H1 (cell line): ENCODE data around the gene MAFF. TPM values are rescaled to one million over a fixed set of nuclear protein-coding genes. Genes with fewer than 3 reads are reported as not detected.
A peak's percentile ranks its signal among the peaks of the same experiment; 100 is the strongest.

Experiments
- CTCF ChIA-PET: fragments of 300-600 bp; sonication (Branson Sonifier 250); formaldehyde crosslinking; loops from one replicate; lab custom pipeline; 2021; ENCODE audit not compliant: partially characterized antibody; lab: Charles Lee
- POLR2A ChIA-PET: fragments of 300-600 bp; sonication (Branson Sonifier 250); formaldehyde crosslinking; loops from one replicate; lab custom pipeline; 2021; ENCODE audit warnings: inconsistent platforms; ENCODE audit not compliant: partially characterized antibody; lab: Charles Lee
- DNase-seq, 2 experiments: peaks; one replicate each; pipeline versions ENCODE4 v3.0.0 to v3.0.0-alpha.2; 2010 to 2022; ENCODE audit warnings: low spot score in 2 of 2, low read depth in 1 of 2, mixed read lengths in 1 of 2
- FAIRE-seq: peaks from 2 replicates; lab custom pipeline; 2011; peaks lifted over from hg19 to GRCh38; lab: Jason Lieb, UNC
- H2AFZ ChIP-seq: 2 replicates; pipeline ENCODE4 v1.8.1; 2012; ENCODE audit warnings: low read length, inconsistent platforms
- H2AK5ac ChIP-seq: 2 replicates; pipeline ENCODE4 v1.6.1; 2013; ENCODE audit warnings: low read depth, low read length
- H2BK120ac ChIP-seq: replicated peaks from 2 replicates; pipeline ENCODE3; 2013; ENCODE audit warnings: low read depth, low read length, inconsistent platforms
- H2BK12ac ChIP-seq: 2 replicates; pipeline ENCODE4 v1.6.1; 2013; ENCODE audit warnings: low read depth, low read length
- H2BK15ac ChIP-seq: 2 replicates; pipeline ENCODE4 v1.6.1; 2013; ENCODE audit warnings: low read length
- H2BK20ac ChIP-seq: 2 replicates; pipeline ENCODE4 v1.6.1; 2013; ENCODE audit warnings: low read length
- H2BK5ac ChIP-seq: 2 replicates; pipeline ENCODE4 v1.6.1; 2013; ENCODE audit warnings: low read depth, low read length
- H3K14ac ChIP-seq: 2 replicates; pipeline ENCODE4 v1.6.1; 2013; ENCODE audit warnings: inconsistent platforms; ENCODE audit not compliant: insufficient read length
- H3K18ac ChIP-seq: 2 replicates; pipeline ENCODE4 v1.6.1; 2013; ENCODE audit warnings: low read length; ENCODE audit errors: extremely low read depth
- H3K23ac ChIP-seq: 2 replicates; pipeline ENCODE4 v1.6.1; 2013; ENCODE audit warnings: inconsistent platforms; ENCODE audit not compliant: insufficient read length
- H3K23me2 ChIP-seq: 2 replicates; pipeline ENCODE4 v1.6.1; 2013; ENCODE audit warnings: low read depth, low read length
- H3K27ac ChIP-seq: 2 replicates; pipeline ENCODE4 v1.6.1; 2011; ENCODE audit warnings: low read depth, low read length, inconsistent platforms
- H3K27me3 ChIP-seq, 4 experiments: replicated peaks in 1 of 4; 1 replicate in 1 of 4; 2 replicates in 3 of 4; pipeline versions ENCODE4 v1.6.1 to v1.8.1; 2011 to 2013; ENCODE audit warnings: low read length in 3 of 4, mild to moderate bottlenecking in 3 of 4, inconsistent platforms in 2 of 4, mixed read lengths in 2 of 4, moderate library complexity in 1 of 4; ENCODE audit not compliant: control insufficient read depth in 3 of 4, insufficient read depth in 3 of 4; ENCODE audit errors: extremely low read depth in 1 of 4
- H3K36me3 ChIP-seq, 4 experiments: 2 replicates each; pipeline versions ENCODE4 v1.6.1 to v1.8.1; 2011 to 2013; ENCODE audit warnings: mild to moderate bottlenecking in 4 of 4, low read length in 3 of 4, moderate library complexity in 2 of 4, control low read depth in 1 of 4, inconsistent platforms in 1 of 4; ENCODE audit not compliant: insufficient read depth in 4 of 4, control insufficient read depth in 2 of 4
- H3K4ac ChIP-seq: replicated peaks from 2 replicates; pipeline ENCODE3; 2013; ENCODE audit warnings: low read length, low read depth, mixed read lengths, inconsistent platforms; ENCODE audit not compliant: insufficient read length
- H3K4me1 ChIP-seq, 4 experiments: replicated peaks in 1 of 4; 1 replicate in 1 of 4; 2 replicates in 3 of 4; pipeline versions ENCODE4 v1.6.1 to v1.8.1; 2011 to 2013; ENCODE audit warnings: low read length in 3 of 4, inconsistent platforms in 2 of 4, mixed read lengths in 1 of 4; ENCODE audit not compliant: insufficient read depth in 4 of 4, control insufficient read depth in 3 of 4
- H3K4me2 ChIP-seq, 2 experiments: 2 replicates each; pipeline versions ENCODE4 v1.6.1 to v1.8.1; 2011 to 2013; ENCODE audit warnings: low read depth in 2 of 2, low read length in 2 of 2, control low read depth in 1 of 2, inconsistent platforms in 1 of 2, mild to moderate bottlenecking in 1 of 2; ENCODE audit not compliant: insufficient read depth in 1 of 2
- H3K4me3 ChIP-seq, 4 experiments: fragments of 200-600, 300-600 bp in 1 of 4; sonication (generic), shearing (Covaris generic), sonication (Bioruptor Twin) in 1 of 4; 2 replicates each; pipeline versions ENCODE4 v1.5.1 to v1.8.1; 2011 to 2016; ENCODE audit warnings: low read length in 4 of 4, low read depth in 3 of 4, control low read depth in 2 of 4, inconsistent platforms in 2 of 4, mild to moderate bottlenecking in 2 of 4, mixed read lengths in 1 of 4, moderate library complexity in 1 of 4; ENCODE audit not compliant: insufficient read depth in 2 of 4; ENCODE audit errors: extremely low read depth in 1 of 4
- H3K56ac ChIP-seq: replicated peaks from 2 replicates; pipeline ENCODE3; 2013; ENCODE audit warnings: low read depth, mild to moderate bottlenecking, mixed read lengths, low read length, inconsistent platforms; ENCODE audit not compliant: insufficient read length
- H3K79me1 ChIP-seq: 2 replicates; pipeline ENCODE4 v1.6.1; 2013; ENCODE audit warnings: low read depth, low read length, control low read depth
- H3K79me2 ChIP-seq, 2 experiments: 2 replicates each; pipeline versions ENCODE4 v1.6.1 to v1.8.1; 2012 to 2013; ENCODE audit warnings: low read length in 2 of 2, mild to moderate bottlenecking in 2 of 2, inconsistent platforms in 1 of 2; ENCODE audit not compliant: insufficient read depth in 2 of 2, control insufficient read depth in 1 of 2
- H3K9ac ChIP-seq, 4 experiments: replicated peaks in 1 of 4; 1 replicate in 1 of 4; 2 replicates in 3 of 4; pipeline versions ENCODE4 v1.6.1 to v1.8.1; 2011 to 2013; ENCODE audit warnings: low read depth in 3 of 4, low read length in 3 of 4, control low read depth in 2 of 4, mild to moderate bottlenecking in 2 of 4, moderate library complexity in 2 of 4, inconsistent platforms in 1 of 4; ENCODE audit errors: extremely low read depth in 1 of 4
- H3K9me3 ChIP-seq, 2 experiments: 2 replicates each; pipeline versions ENCODE4 v1.6.1 to v1.8.1; 2012 to 2013; ENCODE audit warnings: mild to moderate bottlenecking in 2 of 2, moderate library complexity in 2 of 2, control low read depth in 1 of 2, inconsistent platforms in 1 of 2, low read depth in 1 of 2, low read length in 1 of 2, mixed read lengths in 1 of 2; ENCODE audit not compliant: insufficient read depth in 2 of 2
- H4K20me1 ChIP-seq, 2 experiments: replicated peaks in 1 of 2; 2 replicates each; pipeline versions ENCODE3 to v1.8.1; 2011 to 2013; ENCODE audit warnings: inconsistent platforms in 2 of 2, low read length in 2 of 2, mild to moderate bottlenecking in 1 of 2; ENCODE audit not compliant: insufficient read depth in 2 of 2, control insufficient read depth in 1 of 2
- H4K5ac ChIP-seq: 2 replicates; pipeline ENCODE4 v1.6.1; 2013; ENCODE audit warnings: low read length, low read depth, mixed read lengths, inconsistent platforms; ENCODE audit not compliant: insufficient read length
- H4K8ac ChIP-seq: 2 replicates; pipeline ENCODE4 v1.8.0; 2013; ENCODE audit warnings: mild to moderate bottlenecking, moderate library complexity, low read length, inconsistent platforms; ENCODE audit not compliant: insufficient read depth; ENCODE audit errors: extremely low read depth
- H4K91ac ChIP-seq: replicated peaks from 2 replicates; pipeline ENCODE3; 2013; ENCODE audit warnings: low read length, mixed read lengths, inconsistent platforms; ENCODE audit not compliant: insufficient read length
- ASH2L ChIP-seq: fragments of 200-600, 300-600 bp; sonication (generic); IDR thresholded peaks from one replicate; pipeline ENCODE4 v1.7.1; 2017; ENCODE audit warnings: low read length
- CHD2 ChIP-seq: IDR thresholded peaks from 2 replicates; pipeline ENCODE4 v1.6.1; 2012; ENCODE audit warnings: low read length, improper control_type of control experiment
- EZH2 ChIP-seq: fragments of 200-600 bp; sonication (generic); IDR thresholded peaks from 2 replicates; pipeline ENCODE4 v1.7.1; 2012; ENCODE audit warnings: low read depth, mild to moderate bottlenecking, moderate library complexity, low read length, inconsistent platforms; ENCODE audit not compliant: severe bottlenecking
- HDAC2 ChIP-seq, 2 experiments: fragments of 300-600 bp in 1 of 2; sonication (generic) in 1 of 2; IDR thresholded peaks; 2 replicates each; pipeline ENCODE4 v1.6.1; 2011 to 2012; ENCODE audit warnings: low read depth in 2 of 2, low read length in 2 of 2, mild to moderate bottlenecking in 2 of 2, moderate library complexity in 2 of 2, borderline replicate concordance in 1 of 2, inconsistent platforms in 1 of 2
- JUN ChIP-seq: IDR thresholded peaks from 2 replicates; pipeline ENCODE4 v1.6.1; 2011; ENCODE audit warnings: low read depth, mild to moderate bottlenecking, improper control_type of control experiment, low read length
- NANOG ChIP-seq: IDR thresholded peaks from 2 replicates; pipeline ENCODE4 v1.6.1; 2011; ENCODE audit warnings: low read length, low read depth, mild to moderate bottlenecking, inconsistent platforms; ENCODE audit not compliant: insufficient read depth, poor library complexity, severe bottlenecking
- PHF8 ChIP-seq: fragments of 200-600 bp; sonication (generic); conservative IDR thresholded peaks from 2 replicates; pipeline ENCODE4 v1.7.1; 2012; ENCODE audit warnings: low read depth, mild to moderate bottlenecking, inconsistent platforms, low read length, moderate library complexity
- RBBP5 ChIP-seq: IDR thresholded peaks from 2 replicates; pipeline ENCODE4 v1.7.1; 2012; ENCODE audit warnings: low read depth, mild to moderate bottlenecking, inconsistent platforms, low read length, moderate library complexity, borderline replicate concordance
- SAP30 ChIP-seq: fragments of 300-600 bp; sonication (generic); IDR thresholded peaks from 2 replicates; pipeline ENCODE4 v1.7.1; 2012; ENCODE audit warnings: low read length, moderate library complexity, mild to moderate bottlenecking, inconsistent platforms; ENCODE audit not compliant: insufficient read depth, insufficient replicate concordance
- SP2 ChIP-seq: IDR thresholded peaks from 2 replicates; pipeline ENCODE4 v1.6.1; 2012; ENCODE audit warnings: mild to moderate bottlenecking, low read length, inconsistent platforms
- SUZ12 ChIP-seq: fragments of 200-600 bp; sonication (generic); IDR thresholded peaks from 2 replicates; pipeline ENCODE4 v1.6.1; 2012; ENCODE audit warnings: mild to moderate bottlenecking, inconsistent platforms, low read length, moderate library complexity, mixed read lengths
- TEAD4 ChIP-seq: IDR thresholded peaks from 2 replicates; pipeline ENCODE4 v1.6.1; 2012; ENCODE audit warnings: low read depth, low read length, inconsistent platforms, mixed read lengths
- WGBS, 2 experiments: shearing (Covaris generic) in 1 of 2; methylation state at CpG; one replicate each; pipeline versions ENCODE4 v1.1.6 to v1.1.7; 2013 to 2015; ENCODE audit warnings: low lambda C conversion rate in 2 of 2, mixed read lengths in 2 of 2, inconsistent platforms in 1 of 2, low coverage in 1 of 2, missing lambda C conversion rate in 1 of 2; ENCODE audit not compliant: insufficient replicate concordance in 2 of 2, insufficient coverage in 1 of 2, insufficient read length in 1 of 2; ENCODE audit errors: extremely low coverage in 1 of 2, missing lambda C conversion rate in 1 of 2; 5-methylcytosine and 5-hydroxymethylcytosine counted together
- polyA plus RNA-seq, 7 experiments: library from polyadenylated mRNA; depleted of rRNA in 3 of 7; stranded (reverse) in 5 of 7; unstranded in 2 of 7; fragments of >200 nt in 5 of 7; fragments of 200-250 nt in 2 of 7; gene quantifications; 1 replicate in 5 of 7; 2 replicates in 1 of 7; 4 replicates in 1 of 7; pipeline versions ENCODE4 v1.2.1 to v1.2.3, GENCODE V29; 2011 to 2013; ENCODE audit warnings: missing spikeins in 2 of 7, mixed read lengths in 2 of 7
- total RNA-seq: library from RNA; stranded (reverse); fragmentation: NEBNext Ultra II Directional; extraction: Animal tissue kit (Norgen Biotek cat#: 25700); gene quantifications from 2 replicates; pipeline ENCODE4 v1.2.1, GENCODE V29; 2021

The MAFF gene
- total and polyA plus RNA-seq, 2 of the 8 experiments (the other 6 are each of a cell fraction or from before 2014, with no cell fraction given): 1.5 to 6.3 TPM

GRCh38 chr22:38196791-38197419, 4.9 kb upstream of the MAFF start:
- Histone ChIP-seq H3K27ac (no peak overlapping the region), H4K91ac (no peak overlapping the region), H3K4me2 (no peak overlapping the region), H3K36me3 (no peaks in the 10 kb centered on the region), H3K23ac (no peak overlapping the region), H3K79me2 (no peaks in the 10 kb centered on the region), H4K5ac (no peak overlapping the region), H2BK15ac (no peak overlapping the region), H2AFZ (peak overlapping the region; percentile 90), H3K4me1 (peaks cover 0 to 4% (median under 1%) of the 10 kb centered on the region in 4 experiments; a peak in 2 of 7 replicates), H3K4ac (no peak overlapping the region), H2BK120ac (no peak overlapping the region), H3K14ac (no peak overlapping the region), H3K9ac (no peak overlapping the region), H3K23me2 (peaks cover 4% of the 10 kb centered on the region), H2BK12ac (no peak overlapping the region), H4K20me1 (no peaks in the 10 kb centered on the region), H3K56ac (no peak overlapping the region), H3K18ac (no peak overlapping the region; the same call in 1 of the 2 replicates), H4K8ac (peak overlapping the region; percentile 62; the same call in 1 of the 2 replicates), H3K27me3 (peaks cover 0 to 9% (median 7%) of the 10 kb centered on the region in 4 experiments; a peak in 5 of 7 replicates), H3K4me3 (no peak overlapping the region), H2AK5ac (no peak overlapping the region), H2BK5ac (no peak overlapping the region), H2BK20ac (no peak overlapping the region), H3K9me3 (no peaks in the 10 kb centered on the region), H3K79me1 (no peaks in the 10 kb centered on the region)
- no peak for FAIRE-seq
- DNase-seq: peak in 1 of 2 experiments; percentile 48
- ChIA-PET POLR2A (interaction anchor here (0.6 kb wide), 1 partner anchor 15 kb away, joined by 4 read pairs; no protein-coding TSS in a partner anchor), CTCF (interaction anchor here (0.7 to 0.9 kb wide), 3 partner anchors 9 to 143 kb away, joined by 3 to 4 read pairs (median 3); no protein-coding TSS in a partner anchor)
- WGBS, 2 experiments: 78% methylated on average over 18 of the region's 19 CpGs; no CpG with 5 or more reads in 1 of the 2 experiments
- TF ChIP-seq RBBP5: no peak
- TF ChIP-seq TEAD4: no peak
- TF ChIP-seq EZH2: no peak
- TF ChIP-seq ASH2L: no peak
- TF ChIP-seq SUZ12: no peak
- TF ChIP-seq HDAC2 (IDR thresholded peaks at IDR 0.05; ENCODE audit: borderline replicate concordance in 1 of 2, low read depth in 2 of 2, low read length in 2 of 2): no peak
- TF ChIP-seq CHD2: no peak
- no peak for TF ChIP-seq PHF8
- no peak for TF ChIP-seq NANOG
- no peak for TF ChIP-seq JUN
- TF ChIP-seq SP2: no peak
- no peak for TF ChIP-seq SAP30
